PFSK-1 (cell line): ENCODE results near the gene C6orf15.

Source experiments
- FOXP2 ChIP-seq: optimal IDR thresholded peaks from 2 replicates; pipeline ENCODE3; 2011; ENCODE audit warnings: borderline replicate concordance, control low read depth, inconsistent platforms; ENCODE audit not compliant: insufficient read depth; ENCODE audit errors: extremely low read length, extremely low read depth
- POLR2AphosphoS5 ChIP-seq: IDR thresholded peaks from 2 replicates; pipeline ENCODE4 v1.6.1; 2012; ENCODE audit warnings: low read depth, mild to moderate bottlenecking, control low read depth, low read length, moderate library complexity
- REST ChIP-seq, 2 experiments: IDR thresholded peaks; 2 replicates each; pipeline versions ENCODE4 v1.6.1 to v1.8.0; 2011 to 2012; ENCODE audit warnings: low read depth in 2 of 2, low read length in 2 of 2, control low read depth in 1 of 2, inconsistent platforms in 1 of 2, mild to moderate bottlenecking in 1 of 2, moderate library complexity in 1 of 2; ENCODE audit not compliant: insufficient read depth in 1 of 2
- SIN3A ChIP-seq: IDR thresholded peaks from 2 replicates; pipeline ENCODE4 v1.6.1; 2012; ENCODE audit warnings: mild to moderate bottlenecking, low read length, moderate library complexity, borderline replicate concordance; ENCODE audit not compliant: insufficient read depth
- TAF1 ChIP-seq: IDR thresholded peaks from 2 replicates; pipeline ENCODE4 v1.6.1; 2012; ENCODE audit warnings: low read length, control low read depth, borderline replicate concordance; ENCODE audit not compliant: insufficient read depth

The C6orf15 gene

GRCh38 chr6:31157513-31158139, 45.3 kb upstream of the C6orf15 start, which contains the start of gene CCHCR1:
Gene CCHCR1, minus strand, starts transcription at chr6:31157802. Its CDS starts 202 bp downstream, at chr6:31157600.
- TF ChIP-seq TAF1 (no peak), POLR2AphosphoS5 (no peak), FOXP2 (no peak), REST (IDR thresholded peaks at IDR 0.05; ENCODE audit: insufficient read depth in 1 of 2, low read depth in 2 of 2, low read length in 2 of 2) (no peak), SIN3A (no peak)

GRCh38 chr6:31156641-31157040, 44.3 kb upstream of the C6orf15 start:
- no peak for TF ChIP-seq REST (IDR thresholded peaks at IDR 0.05; ENCODE audit: insufficient read depth in 1 of 2, low read depth in 2 of 2, low read length in 2 of 2)
- TF ChIP-seq POLR2AphosphoS5: no peak

- no peak for TF ChIP-seq SIN3A
Measured at GRCh38 chr6:31154436-31154835, 42.1 kb upstream of the C6orf15 start.

- TF ChIP-seq FOXP2 (no peak), SIN3A (no peak), REST (IDR thresholded peaks at IDR 0.05; ENCODE audit: insufficient read depth in 1 of 2, low read depth in 2 of 2, low read length in 2 of 2) (no peak)
Measured at GRCh38 chr6:31152781-31153180, 40.4 kb upstream of the C6orf15 start.

GRCh38 chr6:31149827-31150447, 37.6 kb upstream of the C6orf15 start:
- TF ChIP-seq REST (IDR thresholded peaks at IDR 0.05; ENCODE audit: insufficient read depth in 1 of 2, low read depth in 2 of 2, low read length in 2 of 2): no peak
- no peak for TF ChIP-seq SIN3A
- TF ChIP-seq FOXP2: no peak
- no peak for TF ChIP-seq POLR2AphosphoS5
- TF ChIP-seq TAF1: no peak
